ENCODE data around the gene UBE2H. TPM values are rescaled to one million over a fixed set of nuclear protein-coding genes. Genes with fewer than 3 reads are reported as not detected.

Gene UBE2H
- total RNA-seq, 1 donor from 2014 or later = 68.5 TPM

DNA sequence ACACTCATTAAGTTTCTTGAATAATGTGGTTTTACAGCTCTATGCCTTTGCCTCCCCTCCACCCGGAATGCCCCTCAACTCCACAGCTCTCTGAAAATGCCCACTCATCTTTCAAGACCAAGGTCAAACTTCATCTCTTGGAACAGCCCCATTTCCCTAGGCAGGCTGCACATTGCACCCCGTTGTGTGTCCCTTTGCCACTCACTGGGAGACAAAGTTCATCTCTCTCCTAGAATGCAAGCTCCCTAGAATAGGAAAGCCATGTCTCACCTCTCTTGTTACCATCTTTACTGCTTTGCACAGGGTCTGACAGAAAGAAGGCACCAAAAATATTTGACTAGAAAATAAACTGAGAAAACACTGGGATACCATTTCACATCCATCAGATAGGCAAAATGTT lies 33.3 kb downstream of the UBE2H start:
- no peak overlapping the region for H3K27ac ChIP-seq
- intact Hi-C loops (cut with DNase I) = no loop called here
- H3K36me3 ChIP-seq = peaks cover 0 to 3% of the 10 kb centered on the region in 2 donors
- H3K9me3 ChIP-seq = no peaks in the 10 kb centered on the region
- no peaks in the 10 kb centered on the region for H3K27me3 ChIP-seq
- H3K4me1 ChIP-seq = peaks cover 63% of the 10 kb centered on the region
- no peak for TF ChIP-seq POLR2AphosphoS5 (IDR thresholded peaks at IDR 0.05; ENCODE audit: insufficient read depth in 1 of 2, low read depth in 1 of 2)
- no peak for TF ChIP-seq POLR2A (IDR thresholded peaks at IDR 0.05)
- TF ChIP-seq, protein P1, sequence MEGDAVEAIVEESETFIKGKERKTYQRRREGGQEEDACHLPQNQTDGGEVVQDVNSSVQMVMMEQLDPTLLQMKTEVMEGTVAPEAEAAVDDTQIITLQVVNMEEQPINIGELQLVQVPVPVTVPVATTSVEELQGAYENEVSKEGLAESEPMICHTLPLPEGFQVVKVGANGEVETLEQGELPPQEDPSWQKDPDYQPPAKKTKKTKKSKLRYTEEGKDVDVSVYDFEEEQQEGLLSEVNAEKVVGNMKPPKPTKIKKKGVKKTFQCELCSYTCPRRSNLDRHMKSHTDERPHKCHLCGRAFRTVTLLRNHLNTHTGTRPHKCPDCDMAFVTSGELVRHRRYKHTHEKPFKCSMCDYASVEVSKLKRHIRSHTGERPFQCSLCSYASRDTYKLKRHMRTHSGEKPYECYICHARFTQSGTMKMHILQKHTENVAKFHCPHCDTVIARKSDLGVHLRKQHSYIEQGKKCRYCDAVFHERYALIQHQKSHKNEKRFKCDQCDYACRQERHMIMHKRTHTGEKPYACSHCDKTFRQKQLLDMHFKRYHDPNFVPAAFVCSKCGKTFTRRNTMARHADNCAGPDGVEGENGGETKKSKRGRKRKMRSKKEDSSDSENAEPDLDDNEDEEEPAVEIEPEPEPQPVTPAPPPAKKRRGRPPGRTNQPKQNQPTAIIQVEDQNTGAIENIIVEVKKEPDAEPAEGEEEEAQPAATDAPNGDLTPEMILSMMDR (IDR thresholded peaks at IDR 0.05) = no peak
- no peak overlapping the region for H3K4me3 ChIP-seq
- no peak for DNase-seq (ENCODE audit: extremely low spot score in 2 of 2)

DNA sequence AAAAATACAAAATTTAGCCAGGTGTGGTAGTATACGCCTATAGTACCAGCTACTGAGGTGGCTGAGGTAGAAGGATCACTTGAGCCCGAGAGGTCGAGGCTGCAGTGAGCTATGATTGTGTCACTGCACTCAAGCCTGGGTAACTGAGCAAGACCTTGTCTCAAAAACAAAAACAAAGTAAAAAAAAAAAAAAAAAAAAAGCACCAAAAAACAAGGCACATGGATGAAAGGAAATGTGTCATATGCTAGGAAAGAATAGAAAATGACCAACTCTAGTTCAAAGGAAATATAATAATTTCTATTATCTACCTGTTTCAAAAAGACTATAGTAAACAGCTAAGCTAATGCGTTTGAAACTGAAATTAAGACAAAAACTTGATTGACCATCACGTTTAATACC lies 33.8 kb downstream of the UBE2H start:
- Histone ChIP-seq H3K27ac (no peak overlapping the region), H3K27me3 (no peaks in the 10 kb centered on the region), H3K4me1 (peaks cover 63% of the 10 kb centered on the region), H3K9me3 (no peaks in the 10 kb centered on the region), H3K4me3 (no peak overlapping the region), H3K36me3 (peaks cover 0 to 1% of the 10 kb centered on the region in 2 donors)
- TF ChIP-seq POLR2A (IDR thresholded peaks at IDR 0.05) (no peak), POLR2AphosphoS5 (IDR thresholded peaks at IDR 0.05; ENCODE audit: insufficient read depth in 1 of 2, low read depth in 1 of 2) (no peak)
- TF ChIP-seq, protein P1 (IDR thresholded peaks at IDR 0.05) = no peak
- intact Hi-C loops (cut with DNase I) = no loop called here
- DNase-seq (ENCODE audit: extremely low spot score in 2 of 2) = no peak

DNA sequence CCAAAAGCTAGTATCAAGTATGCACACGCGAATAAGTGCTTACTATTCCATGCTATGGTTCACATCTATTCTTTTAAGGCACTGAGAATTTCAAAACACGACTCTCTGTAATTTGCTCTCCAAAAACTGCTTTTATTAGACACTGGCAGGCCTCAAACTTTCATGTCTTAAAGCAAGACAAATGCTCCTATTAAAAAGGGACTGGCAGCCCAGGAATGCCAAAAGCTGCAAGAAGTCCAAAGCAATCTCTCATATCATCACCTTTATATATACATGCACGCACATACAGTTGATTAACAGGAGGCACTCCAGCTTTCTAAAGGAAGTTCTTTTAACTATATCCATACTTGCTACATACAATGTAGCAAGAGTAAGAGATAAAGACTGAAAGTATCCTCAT lies 34.8 kb downstream of the UBE2H start:
- H3K27me3 ChIP-seq = no peaks in the 10 kb centered on the region
- no peaks in the 10 kb centered on the region for H3K9me3 ChIP-seq
- no peak for DNase-seq (ENCODE audit: extremely low spot score in 2 of 2)
- no peak overlapping the region for H3K4me3 ChIP-seq
- intact Hi-C loops (cut with DNase I) = no loop called here
- peaks cover 62% of the 10 kb centered on the region for H3K4me1 ChIP-seq
- TF ChIP-seq POLR2AphosphoS5 (IDR thresholded peaks at IDR 0.05; ENCODE audit: insufficient read depth in 1 of 2, low read depth in 1 of 2) = no peak
- no peak for TF ChIP-seq POLR2A (IDR thresholded peaks at IDR 0.05)
- TF ChIP-seq, protein P1 (IDR thresholded peaks at IDR 0.05) = no peak
- no peaks in the 10 kb centered on the region for H3K36me3 ChIP-seq
- H3K27ac ChIP-seq = no peak overlapping the region

DNA sequence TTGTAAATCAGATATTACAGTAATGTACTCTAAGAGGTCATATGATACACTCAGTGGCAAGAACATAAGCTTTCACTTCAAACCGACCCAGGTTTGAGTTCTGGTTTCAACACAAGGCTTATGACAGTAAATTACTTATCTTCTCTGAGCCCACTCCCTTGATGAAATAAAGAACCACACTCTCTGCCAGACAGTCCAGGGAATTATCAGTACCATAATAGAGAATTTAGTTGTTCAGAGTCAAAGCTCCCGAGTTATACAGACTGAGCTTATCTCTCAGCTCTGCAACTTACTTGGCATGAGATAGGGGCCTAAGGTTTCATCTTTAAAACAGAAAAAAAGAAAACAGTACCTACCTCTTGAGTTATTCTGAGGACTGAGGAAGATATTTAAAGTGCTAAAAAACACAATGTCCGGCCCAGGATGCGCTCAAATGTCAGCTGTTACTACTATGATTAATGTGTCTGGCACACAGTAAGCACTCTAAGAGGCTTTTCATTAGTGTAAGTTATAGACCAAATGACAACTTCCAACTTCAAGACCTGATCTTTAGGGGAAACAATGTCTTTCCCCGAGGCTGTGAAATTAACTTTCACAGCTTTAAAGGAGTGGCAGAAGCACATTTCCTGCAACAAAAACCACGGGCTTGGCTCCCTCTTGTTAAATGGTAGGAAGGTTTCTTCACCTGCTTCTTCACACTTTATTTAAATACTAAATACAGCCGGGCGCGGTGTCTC lies 38.1 kb downstream of the UBE2H start:
- DNase-seq (ENCODE audit: extremely low spot score in 2 of 2) = no peak
- Histone ChIP-seq H3K9me3 (no peaks in the 10 kb centered on the region), H3K27me3 (no peaks in the 10 kb centered on the region), H3K27ac (no peak overlapping the region), H3K36me3 (no peaks in the 10 kb centered on the region), H3K4me3 (no peak overlapping the region), H3K4me1 (peaks cover 62% of the 10 kb centered on the region)
- no peak for TF ChIP-seq POLR2A (IDR thresholded peaks at IDR 0.05)
- TF ChIP-seq, protein P1 (IDR thresholded peaks at IDR 0.05) = no peak
- TF ChIP-seq POLR2AphosphoS5 (IDR thresholded peaks at IDR 0.05; ENCODE audit: insufficient read depth in 1 of 2, low read depth in 1 of 2) = no peak
- intact Hi-C loops (cut with DNase I) = no loop called here

DNA sequence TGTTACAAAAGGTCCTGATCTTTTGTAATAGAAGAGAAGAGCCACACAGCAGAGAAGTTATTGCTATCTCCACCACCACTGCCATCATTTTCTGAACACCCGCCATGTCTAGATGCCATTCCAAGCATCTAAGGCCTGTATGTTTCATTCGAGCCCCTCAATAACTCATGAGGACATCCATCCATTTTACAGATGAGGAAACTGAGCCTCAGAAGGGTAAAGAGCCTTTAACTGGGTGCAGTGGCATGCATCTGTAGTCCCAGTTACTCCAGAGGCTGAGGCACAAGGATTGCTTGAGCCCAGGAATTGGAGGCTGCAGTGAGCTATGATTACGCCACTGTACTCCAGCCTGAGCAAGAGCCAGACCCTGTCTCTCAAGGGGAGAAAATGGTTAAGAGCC lies 39.3 kb downstream of the UBE2H start:
- intact Hi-C loops (cut with DNase I) = no loop called here
- TF ChIP-seq POLR2A (IDR thresholded peaks at IDR 0.05) (no peak), POLR2AphosphoS5 (IDR thresholded peaks at IDR 0.05; ENCODE audit: insufficient read depth in 1 of 2, low read depth in 1 of 2) (no peak)
- TF ChIP-seq, protein P1 (IDR thresholded peaks at IDR 0.05) = no peak
- no peak overlapping the region for H3K27ac ChIP-seq
- H3K9me3 ChIP-seq = no peaks in the 10 kb centered on the region
- no peaks in the 10 kb centered on the region for H3K27me3 ChIP-seq
- H3K4me1 ChIP-seq = peaks cover 61% of the 10 kb centered on the region
- H3K36me3 ChIP-seq = no peaks in the 10 kb centered on the region
- no peak overlapping the region for H3K4me3 ChIP-seq
- DNase-seq (ENCODE audit: extremely low spot score in 2 of 2) = no peak
